Adipose tissue (tissue), 3 donors: ENCODE measurements around the gene POGK. TPM values are rescaled to one million over a fixed set of nuclear protein-coding genes. Genes with fewer than 3 reads are reported as not detected.
"Not testable (repeated sequence)": the region's sequence is repeated elsewhere in the genome, so short reads cannot be mapped to it uniquely, and the experiment has no call there.

Experiments used
- H3K27ac ChIP-seq: one replicate; pipeline ENCODE4 v1.5.1; 2013; ENCODE audit warnings: low read depth, low read length
- WGBS, 3 donors: extraction: QIAGEN DNeasy Blood & Tissue Kit; methylation state at CpG; one replicate each; pipeline ENCODE4 v1.1.7; 2013; 5-methylcytosine and 5-hydroxymethylcytosine counted together
- polyA plus RNA-seq, 3 donors: library from polyadenylated mRNA; stranded (reverse); fragments of 200-250 nt; gene quantifications; one replicate each; pipeline ENCODE4 v1.2.3, GENCODE V29; 2013
- donor health status: healthy with polysubstance abuse.
- donor health status: Bipolar disorder and iron deficiency.
- donor health status: healthy.

The POGK gene
- polyA plus RNA-seq, 3 donors, result 6.2 to 11.2 (median 10.8) TPM

GRCh38 chr1:166848193-166848592 lies 8.9 kb downstream of the POGK start:
- H3K27ac ChIP-seq, result no peak overlapping the region

- 97 to 98% (median 98%) methylated on average over 20 of the region's 20 CpGs for WGBS, 3 donors
- no peak overlapping the region for H3K27ac ChIP-seq
Measured at GRCh38 chr1:166849135-166849534, 9.9 kb downstream of the POGK start.

GRCh38 chr1:166852918-166853317 lies 13.6 kb downstream of the POGK start:
- H3K27ac ChIP-seq, result no peak overlapping the region
- WGBS, 3 donors, result 0 to 37% (median 30%) methylated on average over 1 of the region's 1 CpG

GRCh38 chr1:166855558-166855957 lies 16.3 kb downstream of the POGK start:
- no peak overlapping the region for H3K27ac ChIP-seq
- 75 to 90% (median 88%) methylated on average over 3 of the region's 3 CpGs for WGBS, 3 donors

GRCh38 chr1:166857995-166858394 lies 18.7 kb downstream of the POGK start:
- WGBS, 3 donors, result 92 to 97% (median 93%) methylated on average over 3 of the region's 3 CpGs
- H3K27ac ChIP-seq, result no peak overlapping the region

GRCh38 chr1:166858726-166859419 lies 19.6 kb downstream of the POGK start:
- WGBS, 3 donors, result 84 to 95% (median 90%) methylated on average over 7 of the region's 7 CpGs
- H3K27ac ChIP-seq, result no peak overlapping the region

- WGBS, 3 donors, result 80 to 86% (median 86%) methylated on average over 5 of the region's 5 CpGs
- H3K27ac ChIP-seq, result no peak overlapping the region
Measured at GRCh38 chr1:166859597-166859996, 20.3 kb downstream of the POGK start.

- H3K27ac ChIP-seq, result no peak overlapping the region
- 79 to 87% (median 81%) methylated on average over 5 of the region's 5 CpGs for WGBS, 3 donors
Measured at GRCh38 chr1:166865926-166866325, 26.7 kb downstream of the POGK start.

- no peak overlapping the region for H3K27ac ChIP-seq
- 74 to 85% (median 85%) methylated on average over 7 of the region's 7 CpGs for WGBS, 3 donors
Measured at GRCh38 chr1:166868639-166869038, 29.4 kb downstream of the POGK start.

GRCh38 chr1:166869318-166870099 lies 30.2 kb downstream of the POGK start:
- H3K27ac ChIP-seq, result no peak overlapping the region
- 51 to 69% (median 65%) methylated on average over 3 of the region's 3 CpGs for WGBS, 3 donors

GRCh38 chr1:166870584-166870983 lies 31.3 kb downstream of the POGK start:
- 84 to 98% (median 96%) methylated on average over 4 of the region's 4 CpGs for WGBS, 3 donors

GRCh38 chr1:166874464-166874863 lies 35.2 kb downstream of the POGK start:
- WGBS, 3 donors, result 84 to 97% (median 97%) methylated on average over 8 of the region's 8 CpGs
- no peak overlapping the region for H3K27ac ChIP-seq

More at GRCh38 chr1:166870584-166870983, 31.3 kb downstream of the POGK start:
- H3K27ac ChIP-seq, result no peak overlapping the region

GRCh38 chr1:166875302-166875733 lies 36.0 kb downstream of the POGK start:
- 31 to 44% (median 38%) methylated on average over 8 of the region's 8 CpGs for WGBS, 3 donors
- H3K27ac ChIP-seq, result no peak overlapping the region

GRCh38 chr1:166875734-166876539 lies 36.7 kb downstream of the POGK start, which contains the start of gene TADA1:
TADA1 (minus strand) TSS chr1:166876264; CDS start chr1:166876233, 31 bp downstream.
- 0% methylated on average over 83 to 84 of the region's 84 CpGs for WGBS, 3 donors
- no peak within 1 kb of the TSS for H3K27ac ChIP-seq

GRCh38 chr1:166876540-166876838 lies 37.2 kb downstream of the POGK start:
- no peak overlapping the region for H3K27ac ChIP-seq
- WGBS, 3 donors, result 0 to 2% (median 1%) methylated on average over 7 of the region's 7 CpGs

GRCh38 chr1:166878173-166878917 lies 39.1 kb downstream of the POGK start:
- WGBS, 3 donors, result 95 to 96% (median 96%) methylated on average over 15 to 16 of the region's 21 CpGs
- H3K27ac ChIP-seq, result not testable (repeated sequence)

GRCh38 chr1:166882893-166883292 lies 43.6 kb downstream of the POGK start:
- WGBS, 3 donors, result 44 to 93% (median 62%) methylated on average over 2 of the region's 2 CpGs

GRCh38 chr1:166884040-166884642 lies 44.9 kb downstream of the POGK start:
- no peak overlapping the region for H3K27ac ChIP-seq
- WGBS, 3 donors, result 11 to 16% (median 14%) methylated on average over 43 to 44 of the region's 44 CpGs

More at GRCh38 chr1:166882893-166883292, 43.6 kb downstream of the POGK start:
- no peak overlapping the region for H3K27ac ChIP-seq
